GM23338 (cell line): ENCODE measurements around the gene SCN1B.

ENCODE experiments used
- CREB1 ChIP-seq: fragments of 250-450 bp; sonication (Bioruptor Pico); IDR thresholded peaks from 2 replicates; pipeline ENCODE4 v1.5.0; 2020; ENCODE audit warnings: low read depth, mild to moderate bottlenecking, moderate library complexity
- EZH2 ChIP-seq: fragments of 200-600 bp; sonication (generic); IDR thresholded peaks from one replicate; pipeline ENCODE4 v1.8.0; 2017; ENCODE audit warnings: antibody characterized with exemption, mild to moderate bottlenecking, low read depth; ENCODE audit not compliant: unreplicated experiment
- EZH2phosphoT487 ChIP-seq: fragments of 200-600 bp; sonication (generic); IDR thresholded peaks from one replicate; pipeline ENCODE4 v1.8.1; 2018; ENCODE audit warnings: antibody characterized with exemption; ENCODE audit not compliant: unreplicated experiment
- JUNB ChIP-seq: IDR thresholded peaks from one replicate; pipeline ENCODE4 v1.6.1; 2016; ENCODE audit warnings: antibody characterized with exemption; ENCODE audit not compliant: unreplicated experiment
- NANOG ChIP-seq: IDR thresholded peaks from 2 replicates; pipeline ENCODE4 v1.6.1; 2016; ENCODE audit warnings: antibody characterized with exemption, borderline replicate concordance
- POLR2AphosphoS5 ChIP-seq: IDR thresholded peaks from 2 replicates; pipeline ENCODE4 v1.6.1; 2016; ENCODE audit warnings: antibody characterized with exemption, low read depth
- STAT1 ChIP-seq: IDR thresholded peaks from one replicate; pipeline ENCODE4 v1.6.1; 2016; ENCODE audit warnings: antibody characterized with exemption; ENCODE audit not compliant: unreplicated experiment
- ZNF114 ChIP-seq: fragments of 250-450 bp; sonication (Bioruptor Pico); IDR thresholded peaks from 2 replicates; pipeline ENCODE4 v1.5.0; 2020; ENCODE audit warnings: mild to moderate bottlenecking, moderate library complexity
- ZNF331 ChIP-seq: fragments of 250-450 bp; sonication (Bioruptor Pico); IDR thresholded peaks from 2 replicates; pipeline ENCODE4 v1.5.0; 2020; ENCODE audit warnings: low read depth, mild to moderate bottlenecking, moderate library complexity
- TF ChIP-seq, protein P1 (sequence below), 2 experiments: fragments of 200-600 bp in 1 of 2; sonication (generic) in 1 of 2; conservative IDR thresholded peaks; 2 replicates each; pipeline versions ENCODE4 v1.5.1 to v1.6.1; 2016 to 2017; ENCODE audit warnings: antibody characterized with exemption in 2 of 2, low read depth in 2 of 2, mild to moderate bottlenecking in 2 of 2, moderate library complexity in 1 of 2
- TF ChIP-seq, protein P2 (sequence below): IDR thresholded peaks from one replicate; pipeline ENCODE4 v1.6.1; 2018; ENCODE audit warnings: antibody characterized with exemption; ENCODE audit not compliant: unreplicated experiment
- TF ChIP-seq, protein P3 (sequence below): IDR thresholded peaks from 2 replicates; pipeline ENCODE4 v1.6.1; 2016; ENCODE audit warnings: antibody characterized with exemption

DNA sequence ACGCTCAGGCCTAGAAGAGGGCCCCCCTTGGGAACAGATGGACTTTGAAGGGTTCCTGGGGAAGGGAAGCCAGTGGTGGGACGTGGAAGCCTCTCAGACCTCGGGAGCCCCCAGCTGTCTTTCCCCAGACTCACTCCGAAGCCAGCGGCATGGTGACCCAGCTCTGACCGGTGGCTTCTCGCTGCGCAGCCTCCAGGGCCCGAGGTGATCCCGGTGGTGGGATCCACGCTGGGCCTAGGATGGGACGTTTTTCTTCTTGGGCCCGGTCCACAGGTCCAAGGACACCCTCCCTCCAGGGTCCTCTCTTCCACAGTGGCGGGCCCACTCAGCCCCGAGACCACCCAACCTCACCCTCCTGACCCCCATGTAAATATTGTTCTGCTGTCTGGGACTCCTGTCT lies 35.9 kb downstream of the SCN1B start:
- TF ChIP-seq, protein P1, sequence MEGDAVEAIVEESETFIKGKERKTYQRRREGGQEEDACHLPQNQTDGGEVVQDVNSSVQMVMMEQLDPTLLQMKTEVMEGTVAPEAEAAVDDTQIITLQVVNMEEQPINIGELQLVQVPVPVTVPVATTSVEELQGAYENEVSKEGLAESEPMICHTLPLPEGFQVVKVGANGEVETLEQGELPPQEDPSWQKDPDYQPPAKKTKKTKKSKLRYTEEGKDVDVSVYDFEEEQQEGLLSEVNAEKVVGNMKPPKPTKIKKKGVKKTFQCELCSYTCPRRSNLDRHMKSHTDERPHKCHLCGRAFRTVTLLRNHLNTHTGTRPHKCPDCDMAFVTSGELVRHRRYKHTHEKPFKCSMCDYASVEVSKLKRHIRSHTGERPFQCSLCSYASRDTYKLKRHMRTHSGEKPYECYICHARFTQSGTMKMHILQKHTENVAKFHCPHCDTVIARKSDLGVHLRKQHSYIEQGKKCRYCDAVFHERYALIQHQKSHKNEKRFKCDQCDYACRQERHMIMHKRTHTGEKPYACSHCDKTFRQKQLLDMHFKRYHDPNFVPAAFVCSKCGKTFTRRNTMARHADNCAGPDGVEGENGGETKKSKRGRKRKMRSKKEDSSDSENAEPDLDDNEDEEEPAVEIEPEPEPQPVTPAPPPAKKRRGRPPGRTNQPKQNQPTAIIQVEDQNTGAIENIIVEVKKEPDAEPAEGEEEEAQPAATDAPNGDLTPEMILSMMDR (conservative IDR thresholded peaks at IDR 0.05; ENCODE audit: low read depth in 2 of 2) = no peak
- TF ChIP-seq EZH2 = no peak
- TF ChIP-seq, protein P2, sequence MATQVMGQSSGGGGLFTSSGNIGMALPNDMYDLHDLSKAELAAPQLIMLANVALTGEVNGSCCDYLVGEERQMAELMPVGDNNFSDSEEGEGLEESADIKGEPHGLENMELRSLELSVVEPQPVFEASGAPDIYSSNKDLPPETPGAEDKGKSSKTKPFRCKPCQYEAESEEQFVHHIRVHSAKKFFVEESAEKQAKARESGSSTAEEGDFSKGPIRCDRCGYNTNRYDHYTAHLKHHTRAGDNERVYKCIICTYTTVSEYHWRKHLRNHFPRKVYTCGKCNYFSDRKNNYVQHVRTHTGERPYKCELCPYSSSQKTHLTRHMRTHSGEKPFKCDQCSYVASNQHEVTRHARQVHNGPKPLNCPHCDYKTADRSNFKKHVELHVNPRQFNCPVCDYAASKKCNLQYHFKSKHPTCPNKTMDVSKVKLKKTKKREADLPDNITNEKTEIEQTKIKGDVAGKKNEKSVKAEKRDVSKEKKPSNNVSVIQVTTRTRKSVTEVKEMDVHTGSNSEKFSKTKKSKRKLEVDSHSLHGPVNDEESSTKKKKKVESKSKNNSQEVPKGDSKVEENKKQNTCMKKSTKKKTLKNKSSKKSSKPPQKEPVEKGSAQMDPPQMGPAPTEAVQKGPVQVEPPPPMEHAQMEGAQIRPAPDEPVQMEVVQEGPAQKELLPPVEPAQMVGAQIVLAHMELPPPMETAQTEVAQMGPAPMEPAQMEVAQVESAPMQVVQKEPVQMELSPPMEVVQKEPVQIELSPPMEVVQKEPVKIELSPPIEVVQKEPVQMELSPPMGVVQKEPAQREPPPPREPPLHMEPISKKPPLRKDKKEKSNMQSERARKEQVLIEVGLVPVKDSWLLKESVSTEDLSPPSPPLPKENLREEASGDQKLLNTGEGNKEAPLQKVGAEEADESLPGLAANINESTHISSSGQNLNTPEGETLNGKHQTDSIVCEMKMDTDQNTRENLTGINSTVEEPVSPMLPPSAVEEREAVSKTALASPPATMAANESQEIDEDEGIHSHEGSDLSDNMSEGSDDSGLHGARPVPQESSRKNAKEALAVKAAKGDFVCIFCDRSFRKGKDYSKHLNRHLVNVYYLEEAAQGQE = no peak
- TF ChIP-seq POLR2AphosphoS5 = no peak
- TF ChIP-seq EZH2phosphoT487 = no peak
- no peak for TF ChIP-seq CREB1 (CRISPR knock-in tag)
- TF ChIP-seq, protein P3, sequence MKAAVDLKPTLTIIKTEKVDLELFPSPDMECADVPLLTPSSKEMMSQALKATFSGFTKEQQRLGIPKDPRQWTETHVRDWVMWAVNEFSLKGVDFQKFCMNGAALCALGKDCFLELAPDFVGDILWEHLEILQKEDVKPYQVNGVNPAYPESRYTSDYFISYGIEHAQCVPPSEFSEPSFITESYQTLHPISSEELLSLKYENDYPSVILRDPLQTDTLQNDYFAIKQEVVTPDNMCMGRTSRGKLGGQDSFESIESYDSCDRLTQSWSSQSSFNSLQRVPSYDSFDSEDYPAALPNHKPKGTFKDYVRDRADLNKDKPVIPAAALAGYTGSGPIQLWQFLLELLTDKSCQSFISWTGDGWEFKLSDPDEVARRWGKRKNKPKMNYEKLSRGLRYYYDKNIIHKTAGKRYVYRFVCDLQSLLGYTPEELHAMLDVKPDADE = no peak
- TF ChIP-seq JUNB = no peak
- no peak for TF ChIP-seq STAT1
- TF ChIP-seq ZNF331 (CRISPR knock-in tag) = no peak
- no peak for TF ChIP-seq ZNF114 (CRISPR knock-in tag)
- no peak for TF ChIP-seq NANOG
